ENCODE data around the gene RAB1A.

Gene RAB1A

DNA sequence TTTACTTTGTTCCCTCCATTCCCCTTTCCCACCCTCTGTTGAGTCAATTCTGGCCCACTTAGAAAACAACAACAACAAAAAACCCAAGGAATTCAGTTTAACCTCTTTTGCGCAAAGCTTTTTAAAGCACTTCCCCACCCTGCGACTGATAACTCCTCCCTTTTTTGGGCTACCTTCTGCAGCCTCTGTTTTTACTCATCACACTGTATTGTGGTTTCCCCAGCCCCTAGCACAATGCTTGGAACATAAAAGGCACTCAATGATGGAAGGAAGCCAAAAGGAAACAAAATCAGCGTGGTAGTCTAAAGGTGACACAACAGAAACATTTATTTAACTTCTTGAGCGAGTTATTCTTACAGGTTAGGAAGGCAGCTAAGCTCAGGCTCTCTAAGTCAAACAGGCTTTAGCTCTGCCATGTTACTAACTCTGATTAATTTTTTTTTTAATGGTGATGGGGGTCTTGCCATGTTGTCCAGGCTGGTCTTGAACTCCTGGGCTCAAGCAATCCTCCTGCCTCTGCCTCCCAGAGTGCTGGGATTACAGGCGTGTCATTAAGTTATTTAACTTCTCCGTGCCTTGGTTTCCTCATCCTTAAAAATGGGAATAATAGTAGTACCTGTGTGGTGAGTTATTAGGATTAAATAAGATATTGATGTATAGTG, 72.4 kb downstream of the RAB1A start:
- DNase-seq, result no peak

DNA sequence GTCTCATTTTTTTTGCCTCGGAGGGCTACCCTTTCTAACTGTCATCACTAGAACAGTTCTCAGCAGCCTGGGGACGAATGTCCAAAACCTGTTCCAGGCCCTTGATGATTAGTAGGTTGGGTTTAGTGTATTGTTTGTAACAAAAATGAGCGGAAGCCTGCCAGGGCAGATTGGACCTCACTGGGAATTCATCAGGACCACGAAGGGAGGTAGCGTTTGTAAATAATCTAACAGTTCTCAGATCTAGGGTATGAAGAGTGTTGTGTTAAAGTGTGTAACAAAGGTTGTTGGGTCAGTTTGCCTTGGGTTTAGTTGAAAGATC, 72.9 kb downstream of the RAB1A start:
- no peak for DNase-seq

DNA sequence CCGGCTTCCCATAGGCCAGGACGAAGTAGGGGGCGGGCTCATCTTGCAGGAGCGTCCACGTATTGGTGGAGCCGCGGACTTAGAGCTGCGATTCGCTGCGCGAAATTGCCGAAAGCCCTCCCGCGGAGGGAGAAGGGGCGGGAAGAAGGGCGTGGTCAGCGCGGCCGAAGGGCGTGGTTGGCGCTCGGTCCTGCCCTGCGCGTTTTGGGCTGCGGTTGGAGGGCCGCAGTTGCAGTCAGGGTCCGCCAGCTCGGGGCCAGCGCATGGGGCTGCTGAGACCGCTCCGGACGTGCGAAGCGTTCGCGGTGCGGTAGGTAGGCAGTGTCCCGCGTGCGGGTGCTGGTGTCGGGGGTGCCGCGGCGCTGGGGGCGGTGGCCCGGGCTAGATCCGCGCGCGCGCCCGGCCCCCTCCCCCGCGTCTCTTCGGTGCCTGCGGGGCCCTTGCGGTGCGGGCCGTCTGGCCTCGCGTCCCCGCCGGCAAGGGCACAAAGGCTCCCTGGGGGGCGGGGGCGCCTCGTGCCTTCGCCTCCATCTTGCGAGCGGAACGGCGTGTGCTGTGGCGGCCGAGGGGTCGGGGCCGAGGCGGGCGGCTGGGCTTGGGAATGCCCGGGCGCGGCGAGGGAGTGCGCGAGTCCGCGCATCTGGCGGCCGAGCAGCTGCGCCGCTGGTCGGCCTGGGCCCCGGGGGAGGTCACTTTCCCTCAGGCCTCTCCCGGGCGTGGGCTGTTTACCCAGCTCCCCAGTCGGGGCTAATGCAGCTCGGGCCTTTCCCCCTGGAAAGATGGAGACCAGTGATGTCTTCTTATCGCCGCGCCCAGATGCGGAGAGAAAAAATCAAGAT, 73.5 kb downstream of the RAB1A start, which contains the start of gene CEP68:
CEP68 (plus strand) TSS at position 202 of the 839 bp plus-strand sequence. CDS start 13,029 bp downstream, outside the sequence.
- DNase-seq, result peak; percentile 94

DNA sequence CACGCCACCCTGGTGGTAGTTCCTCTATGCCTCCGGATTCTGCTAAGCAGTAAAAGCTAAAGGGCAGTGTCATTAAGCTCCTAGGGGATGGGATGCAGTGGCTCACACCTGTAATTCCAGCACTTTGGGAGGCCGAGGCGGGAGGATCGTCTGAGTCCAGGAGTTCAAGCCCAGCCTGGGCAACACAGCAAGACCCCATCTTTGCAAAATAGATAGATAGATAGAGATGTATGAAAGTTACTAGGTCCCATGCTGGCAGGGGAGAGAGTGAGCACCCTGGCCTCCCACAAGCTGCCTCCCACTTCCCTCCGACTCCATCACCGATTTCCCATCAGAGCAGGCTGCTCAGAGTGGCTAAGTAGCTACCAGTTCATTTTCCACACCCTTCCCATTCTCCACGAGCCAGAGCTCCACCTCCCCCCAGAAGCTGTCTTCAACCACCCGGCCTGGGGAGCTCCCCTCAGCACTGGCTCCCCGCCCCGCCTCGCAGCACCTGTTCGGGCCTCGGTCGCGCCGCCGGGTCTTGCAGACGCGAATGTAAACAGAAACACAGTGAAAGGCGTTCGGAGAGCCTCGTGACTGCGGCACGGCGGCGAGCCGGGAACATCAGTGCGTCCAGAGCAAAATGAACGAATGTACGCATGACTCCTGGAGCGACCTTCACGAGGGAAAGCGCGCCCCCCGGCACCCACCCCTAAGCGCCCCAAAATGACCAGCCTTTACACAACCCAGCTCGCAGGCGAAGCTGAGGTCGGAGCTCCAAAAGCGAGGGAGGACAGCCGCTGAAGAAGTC, 74.3 kb downstream of the RAB1A start:
- DNase-seq, result no peak

DNA sequence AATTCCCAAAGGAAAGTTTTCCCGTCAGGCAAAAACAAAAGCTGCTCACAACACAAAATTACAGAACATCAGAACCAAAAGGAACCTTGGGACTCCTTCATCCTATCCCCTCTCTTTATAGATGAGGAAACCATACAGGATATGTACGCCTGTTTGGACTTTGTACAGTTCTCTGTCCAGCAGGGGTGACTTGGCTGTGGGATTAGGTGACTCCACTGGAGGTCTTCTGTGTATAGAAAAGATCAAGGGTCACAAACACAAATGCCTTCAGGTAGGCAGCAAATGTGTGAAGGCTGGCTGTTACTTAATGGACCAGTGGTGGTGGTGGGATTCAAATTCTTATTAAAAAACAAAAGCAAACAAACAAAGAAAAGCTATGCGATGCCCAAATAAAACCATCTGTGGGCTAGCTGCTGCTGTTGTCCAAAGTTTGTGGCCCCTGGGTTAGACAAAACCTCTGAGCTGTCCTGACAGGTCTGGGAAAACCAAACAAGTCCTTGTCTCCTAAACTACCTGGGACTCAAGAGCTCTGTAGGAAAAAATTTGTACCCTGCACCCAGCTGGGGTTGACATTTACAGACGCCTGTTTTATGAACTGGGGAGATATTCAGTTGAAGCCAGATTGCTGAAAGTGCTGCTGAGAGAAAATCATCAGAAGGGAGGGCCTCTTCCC, 75.0 kb downstream of the RAB1A start:
- no peak for DNase-seq

DNA sequence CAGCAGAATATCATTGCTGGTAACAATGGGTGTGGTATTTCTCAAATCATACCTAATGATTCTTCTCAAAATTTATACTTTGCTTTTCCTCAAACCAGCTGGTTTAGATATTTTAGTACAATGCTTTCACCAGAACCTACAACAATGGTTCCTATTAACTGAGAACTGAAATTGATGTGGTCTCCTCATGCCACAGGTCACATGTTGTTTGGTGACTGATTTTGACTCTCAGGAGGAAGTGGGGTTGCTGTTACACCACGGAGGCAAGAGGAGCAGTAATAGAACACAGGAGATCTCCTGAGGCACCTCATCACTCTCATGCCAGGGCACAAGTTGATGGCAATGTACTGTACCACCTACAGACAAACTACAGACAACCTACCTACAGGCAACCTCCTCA, 76.7 kb downstream of the RAB1A start:
- DNase-seq, result no peak

DNA sequence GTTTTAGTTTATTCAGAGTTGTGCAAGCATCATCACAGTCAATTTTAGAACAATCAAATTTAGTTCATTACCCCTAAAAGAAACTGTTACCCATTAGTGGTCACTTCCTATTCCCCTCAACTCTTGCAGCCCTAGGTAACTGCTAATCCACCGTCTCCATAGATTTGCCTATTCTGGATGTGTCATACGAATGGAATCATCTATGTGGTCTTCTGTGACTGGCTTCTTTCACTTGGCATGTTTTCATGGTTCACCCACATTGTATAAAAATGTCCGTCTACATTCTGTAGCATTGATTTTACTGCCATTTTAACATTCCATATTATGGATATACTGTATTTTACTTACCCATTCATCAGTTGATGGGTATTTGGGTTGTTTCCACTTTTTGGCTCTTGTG, 79.0 kb downstream of the RAB1A start:
- DNase-seq, result no peak

DNA sequence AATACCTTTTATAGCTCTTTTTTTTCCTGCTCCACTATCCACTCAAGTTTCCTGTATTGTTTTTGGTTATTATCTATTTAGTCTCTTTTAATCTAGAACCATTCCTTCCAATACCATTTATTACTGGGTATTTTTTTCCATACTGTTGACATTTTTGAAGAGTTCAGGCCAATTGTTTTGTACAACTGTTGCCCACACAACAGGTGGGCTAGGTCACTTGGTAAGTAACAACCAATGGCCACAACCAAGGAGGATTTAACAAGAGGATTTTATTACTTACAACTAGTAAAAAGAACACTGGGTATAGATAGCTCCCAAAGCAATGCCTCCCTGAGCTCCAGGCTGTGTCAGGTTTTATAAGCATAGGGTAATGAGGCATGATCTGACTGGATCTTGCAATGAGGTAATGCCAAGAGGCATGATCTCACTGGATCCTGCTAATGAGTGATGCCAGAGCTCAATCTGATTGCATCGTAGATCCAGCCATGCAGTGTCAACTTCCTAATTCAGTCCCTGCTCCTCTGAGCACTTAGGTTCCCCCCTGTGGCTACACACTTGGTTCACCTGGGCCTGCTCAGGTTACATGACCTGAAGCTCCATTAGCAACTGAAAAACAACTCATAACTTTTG, 80.8 kb downstream of the RAB1A start:
- no peak for DNase-seq

DNA sequence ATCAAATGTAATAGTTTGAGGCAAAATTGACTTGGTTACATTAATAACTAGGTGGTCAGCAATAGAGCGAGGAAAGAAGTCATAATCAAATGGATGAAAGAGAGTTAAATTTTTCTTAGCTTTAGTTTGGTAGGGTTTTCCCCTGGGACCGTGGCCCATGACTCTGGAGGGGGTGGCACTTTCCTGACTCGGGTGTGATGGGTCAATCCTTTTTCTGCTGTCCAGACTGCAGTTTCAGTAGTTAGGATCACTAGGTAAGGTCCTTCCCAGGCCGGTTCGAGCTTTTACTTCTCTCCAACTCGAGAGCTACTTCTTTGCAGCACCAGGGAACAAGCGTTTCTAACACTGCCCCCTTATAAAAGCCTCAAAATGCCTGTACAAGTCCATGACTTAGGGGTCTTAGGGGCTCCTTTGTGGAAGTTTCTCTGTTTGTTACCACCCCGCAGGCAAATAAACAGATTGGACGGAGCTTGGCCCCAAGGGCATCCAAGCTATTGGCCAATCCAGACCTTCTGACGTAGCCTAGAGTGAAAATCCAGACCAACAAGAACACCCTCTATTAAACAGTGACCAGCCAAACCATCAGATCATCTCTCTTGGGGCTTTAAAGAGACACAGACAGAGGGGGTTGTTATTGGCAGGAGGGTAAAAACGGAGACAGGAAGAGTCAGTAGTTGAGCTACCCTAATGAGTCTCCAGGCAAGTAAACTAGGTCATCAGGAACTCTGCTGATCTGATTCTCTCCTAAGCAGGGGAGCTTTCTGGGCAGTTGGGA, 83.1 kb downstream of the RAB1A start:
- no peak for DNase-seq

DNA sequence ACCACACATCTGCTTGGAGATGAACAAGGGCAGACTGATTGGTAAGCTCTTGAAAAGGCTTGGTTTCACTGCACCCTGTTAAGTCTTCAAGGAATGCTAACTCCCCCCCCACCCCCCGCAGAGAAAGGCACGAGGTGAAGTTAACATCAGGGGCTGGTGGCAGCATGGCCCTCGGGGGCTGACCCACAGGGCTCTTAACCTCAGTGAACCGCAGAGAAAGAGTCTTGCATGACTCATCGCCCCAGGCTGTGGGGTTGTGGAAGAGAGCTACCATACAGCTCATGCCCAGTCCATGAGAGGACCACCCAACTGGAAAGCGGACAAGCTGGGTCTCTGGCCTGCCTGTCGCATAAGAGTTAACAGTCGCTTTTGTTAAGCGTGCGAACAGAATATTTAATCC, 84.3 kb downstream of the RAB1A start:
- DNase-seq, result no peak

DNA sequence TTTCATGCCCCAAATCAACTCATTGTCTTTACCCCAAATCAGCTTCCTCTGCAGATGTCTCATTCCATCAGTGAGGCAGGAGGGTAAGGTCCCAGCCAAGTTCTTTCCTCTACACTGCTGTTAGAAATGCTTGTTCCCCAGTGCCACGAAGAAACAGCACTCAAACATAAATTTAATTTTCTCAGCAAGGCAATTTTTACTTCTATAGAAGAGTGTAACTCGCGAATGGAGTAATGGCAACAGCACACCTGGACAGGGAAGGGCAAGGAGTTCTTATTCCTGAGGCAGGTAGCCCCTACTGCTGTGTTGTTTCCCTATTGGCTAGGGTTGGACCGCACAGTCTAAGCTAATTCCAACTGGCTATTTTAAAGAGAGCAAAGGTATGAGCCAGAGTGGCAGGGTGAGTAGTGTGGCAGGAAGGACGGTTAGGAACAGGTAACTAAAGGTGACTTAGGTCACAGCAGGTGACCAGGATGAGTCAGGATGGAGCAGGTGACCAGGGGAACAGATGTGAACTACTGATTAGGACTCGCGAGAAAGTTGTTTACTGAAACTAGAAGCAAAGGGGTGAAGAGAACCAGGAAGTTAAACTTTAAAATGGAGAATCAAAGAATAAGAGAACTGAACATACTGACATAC, 85.7 kb downstream of the RAB1A start:
- DNase-seq, result no peak

DNA sequence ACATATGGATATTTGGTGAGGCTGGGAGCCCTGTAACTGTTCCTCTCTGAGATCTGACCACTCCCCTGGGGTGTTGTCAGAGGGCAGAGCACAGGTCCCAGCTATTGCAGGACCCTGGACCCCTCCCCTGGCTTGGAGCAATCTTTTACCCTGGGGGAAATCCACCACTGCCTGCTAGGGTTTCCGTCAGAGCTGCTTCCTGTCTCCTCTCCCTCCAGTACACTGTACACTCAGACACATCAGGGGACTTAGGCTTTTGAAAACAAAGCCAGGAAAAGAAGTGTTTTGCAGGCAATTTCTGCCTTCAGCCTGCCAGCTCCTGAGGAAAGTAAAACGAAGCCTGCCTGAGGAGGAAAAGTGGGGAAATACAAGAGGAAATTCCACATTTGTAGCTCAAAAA, 86.9 kb downstream of the RAB1A start:
- DNase-seq, result no peak

DNA sequence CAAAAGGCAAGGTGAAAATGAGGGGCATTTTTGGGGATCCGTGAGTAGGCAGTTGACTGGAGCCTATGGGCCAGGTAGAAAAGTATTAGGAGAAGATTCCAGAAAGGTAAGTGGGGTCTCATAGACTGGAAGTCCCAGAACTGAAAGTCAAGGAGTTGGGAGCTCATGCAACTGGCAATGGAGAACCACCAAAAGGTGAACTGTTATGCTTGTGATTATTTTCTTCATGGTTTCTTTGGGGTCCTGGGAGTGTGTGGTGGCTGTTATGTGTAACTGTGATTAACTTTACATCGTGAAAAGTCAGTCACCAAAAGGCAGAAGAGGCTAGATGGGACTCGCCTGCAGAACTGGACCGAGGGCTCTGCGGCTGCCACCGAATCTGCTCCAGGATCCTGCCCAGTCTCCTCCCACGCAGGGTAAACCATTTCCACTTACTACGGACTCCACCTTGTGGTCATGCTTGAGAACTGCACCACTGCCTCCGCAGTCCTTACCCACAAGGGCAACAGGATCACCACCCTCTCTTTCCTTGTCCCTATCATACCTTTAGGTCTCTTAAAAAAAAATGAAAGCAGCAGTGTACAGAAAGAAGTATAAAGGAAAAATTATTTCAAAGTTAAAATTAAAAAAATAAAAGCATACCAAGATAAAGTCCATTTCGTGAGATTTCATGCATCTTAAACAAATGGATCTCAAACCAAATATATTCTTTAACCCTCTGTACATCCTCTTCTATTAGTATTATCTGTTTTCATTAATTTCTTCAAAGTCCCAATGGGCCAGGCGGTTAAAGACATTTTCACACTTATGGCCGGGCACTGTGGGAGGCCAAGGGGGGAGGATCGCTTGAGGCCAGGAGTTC, 89.3 kb downstream of the RAB1A start:
- peak; percentile 54 for DNase-seq

DNA sequence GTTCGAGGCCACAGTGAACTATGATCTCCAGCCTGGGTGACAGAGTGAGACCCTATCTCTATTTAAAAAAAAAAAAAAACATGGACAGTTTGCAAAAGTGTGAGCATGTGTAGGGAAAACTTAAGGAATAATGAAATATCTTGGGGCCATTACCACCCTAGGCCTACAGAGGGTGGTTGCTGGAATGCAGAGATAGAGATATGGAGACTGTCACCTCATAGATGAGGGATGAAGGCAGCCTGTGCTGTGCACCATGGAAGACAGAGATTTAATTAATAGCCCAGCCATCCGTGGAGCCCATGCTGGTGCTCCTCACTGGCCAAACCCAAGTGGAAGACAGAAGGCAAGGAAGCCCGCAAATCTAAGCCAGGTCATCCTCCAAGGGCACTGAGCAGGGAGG, 90.3 kb downstream of the RAB1A start:
- DNase-seq, result no peak

DNA sequence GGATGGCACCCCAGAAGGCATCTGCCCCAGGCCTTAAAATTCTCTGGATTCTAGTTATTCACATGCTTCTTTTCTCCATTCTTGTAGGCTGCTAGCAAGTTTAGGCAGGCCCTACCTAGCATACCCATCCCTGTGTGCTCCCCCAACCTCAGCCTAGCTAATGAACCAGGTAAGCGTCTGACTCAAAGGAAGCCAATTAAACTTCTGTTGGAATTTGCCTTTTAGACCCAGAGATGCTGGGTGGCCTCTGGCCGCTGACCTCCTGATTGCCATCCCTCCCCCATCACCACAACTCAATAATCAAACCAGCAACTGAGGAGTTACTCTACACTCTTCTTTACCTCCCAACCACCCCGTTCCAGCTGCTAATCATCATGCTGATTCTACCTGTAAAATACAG, 92.7 kb downstream of the RAB1A start:
- DNase-seq, result no peak

Data from NCI-H226 (cell line).